GM23338 (cell line): Measurements from ENCODE around the gene SLC23A1.

ENCODE experiments used
- EZH2phosphoT487 ChIP-seq: fragments of 200-600 bp; sonication (generic); IDR thresholded peaks from one replicate; pipeline ENCODE4 v1.8.1; 2018; ENCODE audit warnings: antibody characterized with exemption; ENCODE audit not compliant: unreplicated experiment
- POLR2AphosphoS5 ChIP-seq: IDR thresholded peaks from 2 replicates; pipeline ENCODE4 v1.6.1; 2016; ENCODE audit warnings: antibody characterized with exemption, low read depth
- TF ChIP-seq, protein P1 (sequence below), 2 experiments: fragments of 200-600 bp in 1 of 2; sonication (generic) in 1 of 2; conservative IDR thresholded peaks; 2 replicates each; pipeline versions ENCODE4 v1.5.1 to v1.6.1; 2016 to 2017; ENCODE audit warnings: antibody characterized with exemption in 2 of 2, low read depth in 2 of 2, mild to moderate bottlenecking in 2 of 2, moderate library complexity in 1 of 2

DNA sequence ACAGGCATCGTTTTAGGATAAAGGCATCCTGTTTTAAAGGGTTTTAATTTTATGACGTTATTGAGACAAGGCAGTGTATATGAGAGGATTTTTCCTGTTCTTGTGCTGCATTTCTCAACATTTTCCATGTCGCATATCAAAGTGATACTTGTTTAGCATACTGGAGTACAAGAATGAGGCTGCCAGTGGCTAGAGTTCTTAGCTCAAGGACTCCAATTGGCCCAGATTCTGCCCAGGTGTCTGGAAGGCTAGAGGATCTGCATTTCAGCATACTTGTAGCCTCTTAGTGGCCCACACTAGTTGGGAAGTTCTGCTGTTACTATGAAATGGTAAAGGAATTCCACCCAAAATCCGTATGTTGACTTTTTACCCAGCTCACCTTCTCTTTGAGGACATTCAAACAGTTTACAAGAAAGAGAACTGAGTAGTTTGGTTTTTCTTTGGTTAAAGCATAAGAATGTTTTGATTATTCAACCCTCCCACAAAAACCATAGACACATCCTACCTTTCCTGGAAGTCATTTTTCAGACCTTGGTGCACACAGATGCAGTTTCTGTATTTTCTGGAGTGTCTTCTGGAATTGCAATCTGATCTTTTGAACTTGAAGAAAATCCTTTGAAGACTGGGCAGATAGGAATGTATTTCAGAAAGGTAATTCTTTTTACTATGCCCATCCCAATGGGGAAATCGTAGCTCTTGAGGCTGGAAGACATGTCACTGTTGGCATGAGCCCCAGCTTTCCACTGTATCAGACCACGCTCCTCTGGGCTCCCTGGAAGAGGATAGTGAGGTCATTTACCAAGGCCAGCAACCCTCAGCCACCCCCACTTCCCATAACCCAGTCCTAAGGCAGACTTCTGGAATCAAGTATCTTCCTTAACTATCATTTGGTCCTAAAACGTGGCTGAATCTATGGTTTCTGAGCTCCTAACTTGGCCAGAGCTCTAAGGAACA, 11.3 kb downstream of the SLC23A1 start:
- TF ChIP-seq, protein P1, sequence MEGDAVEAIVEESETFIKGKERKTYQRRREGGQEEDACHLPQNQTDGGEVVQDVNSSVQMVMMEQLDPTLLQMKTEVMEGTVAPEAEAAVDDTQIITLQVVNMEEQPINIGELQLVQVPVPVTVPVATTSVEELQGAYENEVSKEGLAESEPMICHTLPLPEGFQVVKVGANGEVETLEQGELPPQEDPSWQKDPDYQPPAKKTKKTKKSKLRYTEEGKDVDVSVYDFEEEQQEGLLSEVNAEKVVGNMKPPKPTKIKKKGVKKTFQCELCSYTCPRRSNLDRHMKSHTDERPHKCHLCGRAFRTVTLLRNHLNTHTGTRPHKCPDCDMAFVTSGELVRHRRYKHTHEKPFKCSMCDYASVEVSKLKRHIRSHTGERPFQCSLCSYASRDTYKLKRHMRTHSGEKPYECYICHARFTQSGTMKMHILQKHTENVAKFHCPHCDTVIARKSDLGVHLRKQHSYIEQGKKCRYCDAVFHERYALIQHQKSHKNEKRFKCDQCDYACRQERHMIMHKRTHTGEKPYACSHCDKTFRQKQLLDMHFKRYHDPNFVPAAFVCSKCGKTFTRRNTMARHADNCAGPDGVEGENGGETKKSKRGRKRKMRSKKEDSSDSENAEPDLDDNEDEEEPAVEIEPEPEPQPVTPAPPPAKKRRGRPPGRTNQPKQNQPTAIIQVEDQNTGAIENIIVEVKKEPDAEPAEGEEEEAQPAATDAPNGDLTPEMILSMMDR (conservative IDR thresholded peaks at IDR 0.05; ENCODE audit: low read depth in 2 of 2): no peak
- TF ChIP-seq POLR2AphosphoS5 (no peak), EZH2phosphoT487 (no peak)
